Measurements from ENCODE around the gene JAKMIP3.

DNA sequence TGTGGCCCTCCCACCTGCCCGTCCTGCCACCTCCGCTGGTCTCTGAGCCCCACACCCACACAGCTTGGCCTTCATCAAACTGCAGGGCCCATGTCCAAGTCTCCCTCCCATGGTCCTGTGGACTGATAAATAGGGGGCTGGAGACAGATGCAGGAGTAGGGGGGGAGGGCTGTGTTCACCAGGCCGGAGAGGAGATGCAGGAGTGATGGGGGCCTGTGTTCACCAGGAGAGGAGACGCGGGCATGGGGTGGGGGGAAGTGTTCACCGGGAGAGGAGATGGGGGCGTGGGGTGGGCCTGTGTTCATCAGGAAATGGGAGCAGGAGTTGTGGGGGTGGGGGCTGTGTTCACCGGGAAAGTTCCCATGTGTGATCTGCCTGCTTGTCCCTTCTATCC is 37.0 kb downstream of the JAKMIP3 start:
- TF ChIP-seq, protein P1, sequence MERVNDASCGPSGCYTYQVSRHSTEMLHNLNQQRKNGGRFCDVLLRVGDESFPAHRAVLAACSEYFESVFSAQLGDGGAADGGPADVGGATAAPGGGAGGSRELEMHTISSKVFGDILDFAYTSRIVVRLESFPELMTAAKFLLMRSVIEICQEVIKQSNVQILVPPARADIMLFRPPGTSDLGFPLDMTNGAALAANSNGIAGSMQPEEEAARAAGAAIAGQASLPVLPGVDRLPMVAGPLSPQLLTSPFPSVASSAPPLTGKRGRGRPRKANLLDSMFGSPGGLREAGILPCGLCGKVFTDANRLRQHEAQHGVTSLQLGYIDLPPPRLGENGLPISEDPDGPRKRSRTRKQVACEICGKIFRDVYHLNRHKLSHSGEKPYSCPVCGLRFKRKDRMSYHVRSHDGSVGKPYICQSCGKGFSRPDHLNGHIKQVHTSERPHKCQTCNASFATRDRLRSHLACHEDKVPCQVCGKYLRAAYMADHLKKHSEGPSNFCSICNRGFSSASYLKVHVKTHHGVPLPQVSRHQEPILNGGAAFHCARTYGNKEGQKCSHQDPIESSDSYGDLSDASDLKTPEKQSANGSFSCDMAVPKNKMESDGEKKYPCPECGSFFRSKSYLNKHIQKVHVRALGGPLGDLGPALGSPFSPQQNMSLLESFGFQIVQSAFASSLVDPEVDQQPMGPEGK (CRISPR knock-in tag; IDR thresholded peaks at IDR 0.05; ENCODE audit: borderline replicate concordance) = no peak
- TF ChIP-seq ZFP30 (CRISPR knock-in tag; IDR thresholded peaks at IDR 0.05) (no peak), RARB (CRISPR knock-in tag; IDR thresholded peaks at IDR 0.05) (no peak), OSR1 (CRISPR knock-in tag; IDR thresholded peaks at IDR 0.05) (no peak), ZFP3 (CRISPR knock-in tag; IDR thresholded peaks at IDR 0.05) (no peak), PPARA (CRISPR knock-in tag; IDR thresholded peaks at IDR 0.05; ENCODE audit: borderline replicate concordance) (no peak), TCF4 (CRISPR knock-in tag; IDR thresholded peaks at IDR 0.05; ENCODE audit: borderline replicate concordance) (no peak)
- TF ChIP-seq, protein P2, sequence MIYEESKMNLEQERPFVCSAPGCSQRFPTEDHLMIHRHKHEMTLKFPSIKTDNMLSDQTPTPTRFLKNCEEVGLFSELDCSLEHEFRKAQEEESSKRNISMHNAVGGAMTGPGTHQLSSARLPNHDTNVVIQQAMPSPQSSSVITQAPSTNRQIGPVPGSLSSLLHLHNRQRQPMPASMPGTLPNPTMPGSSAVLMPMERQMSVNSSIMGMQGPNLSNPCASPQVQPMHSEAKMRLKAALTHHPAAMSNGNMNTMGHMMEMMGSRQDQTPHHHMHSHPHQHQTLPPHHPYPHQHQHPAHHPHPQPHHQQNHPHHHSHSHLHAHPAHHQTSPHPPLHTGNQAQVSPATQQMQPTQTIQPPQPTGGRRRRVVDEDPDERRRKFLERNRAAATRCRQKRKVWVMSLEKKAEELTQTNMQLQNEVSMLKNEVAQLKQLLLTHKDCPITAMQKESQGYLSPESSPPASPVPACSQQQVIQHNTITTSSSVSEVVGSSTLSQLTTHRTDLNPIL (CRISPR knock-in tag; IDR thresholded peaks at IDR 0.05; ENCODE audit: low read depth) = no peak
- TF ChIP-seq, protein P3, sequence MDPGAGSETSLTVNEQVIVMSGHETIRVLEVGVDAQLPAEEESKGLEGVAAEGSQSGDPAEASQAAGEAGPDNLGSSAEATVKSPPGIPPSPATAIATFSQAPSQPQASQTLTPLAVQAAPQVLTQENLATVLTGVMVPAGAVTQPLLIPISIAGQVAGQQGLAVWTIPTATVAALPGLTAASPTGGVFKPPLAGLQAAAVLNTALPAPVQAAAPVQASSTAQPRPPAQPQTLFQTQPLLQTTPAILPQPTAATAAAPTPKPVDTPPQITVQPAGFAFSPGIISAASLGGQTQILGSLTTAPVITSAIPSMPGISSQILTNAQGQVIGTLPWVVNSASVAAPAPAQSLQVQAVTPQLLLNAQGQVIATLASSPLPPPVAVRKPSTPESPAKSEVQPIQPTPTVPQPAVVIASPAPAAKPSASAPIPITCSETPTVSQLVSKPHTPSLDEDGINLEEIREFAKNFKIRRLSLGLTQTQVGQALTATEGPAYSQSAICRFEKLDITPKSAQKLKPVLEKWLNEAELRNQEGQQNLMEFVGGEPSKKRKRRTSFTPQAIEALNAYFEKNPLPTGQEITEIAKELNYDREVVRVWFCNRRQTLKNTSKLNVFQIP (CRISPR knock-in tag; IDR thresholded peaks at IDR 0.05; ENCODE audit: borderline replicate concordance, low read depth) = no peak

Measured in SK-N-SH treated with all-trans-retinoic acid at 6 μM for 48 hours (cell line).